Tibial artery (tissue), 4 donors: ENCODE results near the gene FIGNL1.

ENCODE experiments used
- DNase-seq, 2 donors: peaks; one replicate each; pipeline ENCODE4 v3.0.0-alpha.2; 2019
- H3K27ac ChIP-seq, 2 donors: fragments of 200-600 bp; sonication (generic) in 1 of 2; 1 replicate in 1 of 2; 2 replicates in 1 of 2; pipeline ENCODE4 v1.5.1; 2018 to 2019; ENCODE audit warnings: mild to moderate bottlenecking in 1 of 2
- H3K27me3 ChIP-seq, 2 donors: fragments of 200-600 bp; sonication (generic) in 1 of 2; one replicate each; pipeline versions ENCODE4 v1.5.1 to v1.6.0; 2016 to 2019
- H3K36me3 ChIP-seq, 3 donors: fragments of 200-600 bp; sonication (generic) in 2 of 3; one replicate each; pipeline ENCODE4 v1.5.1; 2016 to 2019; ENCODE audit warnings: mild to moderate bottlenecking in 2 of 3
- H3K4me1 ChIP-seq, 4 donors: fragments of 200-600 bp; sonication (generic) in 2 of 4; 1 replicate in 3 of 4; 2 replicates in 1 of 4; pipeline ENCODE4 v1.5.1; 2016 to 2019
- H3K4me3 ChIP-seq, 2 donors: fragments of 200-600 bp; sonication (generic) in 1 of 2; 1 replicate in 1 of 2; 2 replicates in 1 of 2; pipeline ENCODE4 v1.5.1; 2018 to 2019; ENCODE audit warnings: mild to moderate bottlenecking in 2 of 2
- H3K9me3 ChIP-seq, 3 donors: fragments of 200-600 bp; sonication (generic) in 1 of 3; one replicate each; pipeline ENCODE4 v1.5.1; 2016 to 2019
- intact Hi-C: fragments of 100-400 bp; cut with DNase I; formaldehyde crosslinking; loops from one replicate; pipeline ENCODE4 v1.15.0; 2023; ENCODE audit warnings: low total_unique reads
- TF ChIP-seq, protein P1 (sequence below), 2 experiments: fragments of 200-600 bp in 1 of 2; fragments of 450-650 bp in 1 of 2; IDR thresholded peaks; one replicate each; pipeline ENCODE4 v1.5.1; 2017 to 2019; ENCODE audit warnings: antibody characterized with exemption in 2 of 2, mild to moderate bottlenecking in 1 of 2, moderate library complexity in 1 of 2

FIGNL1 gene

DNA sequence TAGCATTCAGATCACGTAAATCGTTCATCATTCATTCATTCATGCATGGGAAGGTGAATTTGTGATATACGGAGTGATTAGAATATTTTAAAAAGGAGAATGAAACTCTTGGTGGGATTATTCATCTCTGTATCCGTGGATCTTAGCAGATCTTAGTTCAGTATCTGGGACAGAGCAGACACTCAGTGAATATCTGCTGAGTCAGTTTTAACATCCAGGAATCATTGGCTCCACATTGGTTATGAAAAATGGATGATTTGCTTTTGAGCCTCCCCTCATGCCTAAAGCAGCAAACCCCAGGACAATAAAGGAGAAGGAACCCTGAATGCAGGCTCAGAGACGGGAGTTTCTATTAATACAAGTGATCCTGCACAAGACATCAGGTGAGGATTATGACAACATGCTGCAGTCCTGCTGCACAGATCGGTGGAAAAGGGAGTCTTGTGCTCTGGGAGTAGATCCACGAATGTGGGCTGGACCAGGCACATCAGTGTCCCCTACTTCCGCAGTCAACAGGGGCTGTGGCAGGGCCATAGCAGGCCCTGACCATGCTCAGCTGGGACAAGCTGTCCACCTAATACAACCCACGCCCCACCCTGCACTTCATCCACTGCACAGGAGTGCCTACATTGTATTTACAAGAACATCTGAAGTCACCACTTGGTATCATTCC lies 26.9 kb upstream of the FIGNL1 start:
- peaks cover 0 to 9% (median 5%) of the 10 kb centered on the region in 4 donors for H3K4me1 ChIP-seq
- no peak overlapping the region for H3K4me3 ChIP-seq
- no peak for DNase-seq
- no peaks in the 10 kb centered on the region for H3K36me3 ChIP-seq
- TF ChIP-seq, protein P1, sequence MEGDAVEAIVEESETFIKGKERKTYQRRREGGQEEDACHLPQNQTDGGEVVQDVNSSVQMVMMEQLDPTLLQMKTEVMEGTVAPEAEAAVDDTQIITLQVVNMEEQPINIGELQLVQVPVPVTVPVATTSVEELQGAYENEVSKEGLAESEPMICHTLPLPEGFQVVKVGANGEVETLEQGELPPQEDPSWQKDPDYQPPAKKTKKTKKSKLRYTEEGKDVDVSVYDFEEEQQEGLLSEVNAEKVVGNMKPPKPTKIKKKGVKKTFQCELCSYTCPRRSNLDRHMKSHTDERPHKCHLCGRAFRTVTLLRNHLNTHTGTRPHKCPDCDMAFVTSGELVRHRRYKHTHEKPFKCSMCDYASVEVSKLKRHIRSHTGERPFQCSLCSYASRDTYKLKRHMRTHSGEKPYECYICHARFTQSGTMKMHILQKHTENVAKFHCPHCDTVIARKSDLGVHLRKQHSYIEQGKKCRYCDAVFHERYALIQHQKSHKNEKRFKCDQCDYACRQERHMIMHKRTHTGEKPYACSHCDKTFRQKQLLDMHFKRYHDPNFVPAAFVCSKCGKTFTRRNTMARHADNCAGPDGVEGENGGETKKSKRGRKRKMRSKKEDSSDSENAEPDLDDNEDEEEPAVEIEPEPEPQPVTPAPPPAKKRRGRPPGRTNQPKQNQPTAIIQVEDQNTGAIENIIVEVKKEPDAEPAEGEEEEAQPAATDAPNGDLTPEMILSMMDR (IDR thresholded peaks at IDR 0.05) = no peak
- no peak overlapping the region for H3K27ac ChIP-seq
- H3K27me3 ChIP-seq = no peaks in the 10 kb centered on the region
- no peaks in the 10 kb centered on the region for H3K9me3 ChIP-seq
- intact Hi-C loops = no loop called here

DNA sequence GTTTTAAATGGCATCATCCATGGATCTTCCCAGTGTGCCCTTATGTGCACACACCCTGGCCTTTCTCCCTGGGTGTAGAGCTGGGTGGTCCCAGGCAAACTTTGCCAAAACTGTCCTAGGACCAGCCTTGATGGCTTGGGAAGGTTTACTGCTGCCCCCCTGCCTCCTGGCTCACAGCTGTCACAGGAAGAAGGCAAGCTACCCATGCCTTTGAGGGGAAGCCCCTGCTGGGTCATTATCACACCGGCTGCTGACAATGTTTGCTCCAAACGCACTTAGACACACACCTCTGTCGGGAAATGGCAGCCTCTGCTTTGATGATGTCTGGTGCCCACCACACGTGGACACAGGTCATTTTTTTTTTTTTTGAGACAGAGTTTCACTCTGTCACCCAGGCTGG lies 25.2 kb upstream of the FIGNL1 start:
- Histone ChIP-seq H3K4me1 (peaks cover 0 to 9% (median 5%) of the 10 kb centered on the region in 4 donors), H3K27ac (no peak overlapping the region), H3K9me3 (no peaks in the 10 kb centered on the region), H3K36me3 (no peaks in the 10 kb centered on the region), H3K27me3 (peaks cover 0 to 5% of the 10 kb centered on the region in 2 donors), H3K4me3 (no peak overlapping the region)
- intact Hi-C loops = no loop called here
- DNase-seq = no peak
- TF ChIP-seq, protein P1 (IDR thresholded peaks at IDR 0.05) = no peak

DNA sequence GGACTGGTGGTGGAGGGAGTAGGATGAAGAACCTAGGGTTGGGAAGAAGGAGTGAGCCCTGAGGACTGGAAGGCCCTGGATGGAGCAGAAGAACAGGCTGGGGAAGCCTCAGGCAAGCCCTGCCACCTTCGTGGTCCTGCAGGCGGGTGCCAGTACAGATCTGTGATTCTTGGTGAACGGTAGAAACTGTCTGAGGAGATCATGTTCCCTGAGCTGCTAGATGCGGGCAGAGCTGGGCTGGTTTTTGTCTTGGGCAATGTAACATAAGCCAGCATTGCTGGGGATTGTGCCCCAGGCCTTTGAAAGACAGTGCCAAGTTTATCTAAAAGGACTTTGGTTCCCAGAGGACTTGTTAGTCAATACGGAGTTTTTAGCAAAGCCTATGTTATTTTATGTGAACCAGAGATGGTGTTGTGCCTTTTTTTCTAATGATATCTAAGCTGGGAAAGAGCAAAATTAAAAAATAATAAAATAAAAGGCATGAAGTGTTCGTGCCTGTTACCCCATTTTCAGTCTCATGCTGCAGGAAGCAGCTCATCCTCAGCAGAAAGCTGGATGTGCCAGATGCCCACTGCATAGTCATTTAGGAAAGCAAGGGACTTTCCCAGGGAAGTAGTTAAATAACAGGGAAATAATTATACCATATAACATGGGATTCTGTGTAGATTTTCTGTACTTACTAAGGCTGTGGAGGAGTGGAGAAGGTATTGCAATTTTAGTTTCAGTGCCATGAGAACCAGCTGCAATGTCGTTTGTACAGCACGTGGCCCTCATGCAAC lies 24.4 kb upstream of the FIGNL1 start:
- H3K4me1 ChIP-seq = peaks cover 0 to 9% (median 5%) of the 10 kb centered on the region in 4 donors
- peaks cover 0 to 5% of the 10 kb centered on the region in 2 donors for H3K27me3 ChIP-seq
- H3K36me3 ChIP-seq = no peaks in the 10 kb centered on the region
- H3K9me3 ChIP-seq = no peaks in the 10 kb centered on the region
- no peak overlapping the region for H3K27ac ChIP-seq
- intact Hi-C loops = loop anchor here (5.0 kb wide), 1 partner anchor 318 kb away; no protein-coding TSS in a partner anchor
- H3K4me3 ChIP-seq = no peak overlapping the region
- TF ChIP-seq, protein P1 (IDR thresholded peaks at IDR 0.05) = no peak
- no peak for DNase-seq

DNA sequence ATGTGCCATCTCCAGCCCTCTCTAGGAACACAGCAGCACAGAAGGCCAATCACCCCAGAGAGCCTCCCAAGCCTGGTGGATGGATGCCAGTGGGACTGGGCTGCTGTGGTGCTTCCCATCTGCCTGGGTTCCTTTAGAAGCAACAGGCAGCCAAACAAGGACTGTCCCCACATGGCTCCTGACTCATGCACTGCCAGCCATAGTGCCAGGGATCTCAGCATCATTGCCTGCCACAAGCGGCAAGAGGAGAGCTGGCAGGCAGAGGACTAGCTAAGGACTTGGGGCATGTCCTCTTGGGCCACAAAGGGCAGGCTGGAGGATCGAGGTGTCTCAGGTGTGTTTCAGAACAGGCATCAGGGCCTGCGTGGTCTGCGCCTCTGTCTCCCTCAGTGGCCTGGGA lies 23.4 kb upstream of the FIGNL1 start:
- Histone ChIP-seq H3K9me3 (no peaks in the 10 kb centered on the region), H3K4me3 (no peak overlapping the region), H3K36me3 (no peaks in the 10 kb centered on the region), H3K4me1 (peaks cover 0 to 9% (median 5%) of the 10 kb centered on the region in 4 donors), H3K27me3 (peaks cover 0 to 5% of the 10 kb centered on the region in 2 donors), H3K27ac (no peak overlapping the region)
- TF ChIP-seq, protein P1 (IDR thresholded peaks at IDR 0.05) = no peak
- intact Hi-C loops = loop anchor here (5.0 kb wide), 1 partner anchor 319 kb away; no protein-coding TSS in a partner anchor
- DNase-seq = peak in 1 of 2 donors; percentile 74

DNA sequence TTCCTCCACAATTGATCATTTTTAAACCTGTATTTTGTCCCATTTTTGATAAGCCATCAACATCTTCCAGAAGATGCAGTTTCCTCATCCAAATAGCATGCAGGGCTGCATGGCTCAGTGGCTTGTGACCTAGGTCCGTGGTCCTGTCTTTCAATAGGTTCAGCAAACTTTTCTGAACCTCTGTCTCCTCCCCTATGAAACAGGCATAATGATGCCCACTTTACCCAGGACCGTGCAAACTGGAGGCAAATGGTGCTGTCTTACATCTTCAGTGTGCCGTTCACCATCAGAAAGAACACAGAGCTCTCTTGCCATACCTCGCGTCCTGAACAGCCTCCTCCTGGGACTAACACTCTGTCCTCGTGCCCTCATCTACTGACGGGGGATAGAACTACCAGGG lies 22.3 kb upstream of the FIGNL1 start:
- Histone ChIP-seq H3K4me1 (peaks cover 0 to 17% (median 9%) of the 10 kb centered on the region in 4 donors), H3K4me3 (no peak overlapping the region), H3K27ac (no peak overlapping the region), H3K27me3 (peaks cover 0 to 5% of the 10 kb centered on the region in 2 donors), H3K9me3 (no peaks in the 10 kb centered on the region), H3K36me3 (no peaks in the 10 kb centered on the region)
- DNase-seq = no peak
- TF ChIP-seq, protein P1 (IDR thresholded peaks at IDR 0.05) = no peak
- intact Hi-C loops = loop anchor here (5.0 kb wide), 1 partner anchor 320 kb away; no protein-coding TSS in a partner anchor
